ENCODE measurements around the gene GLYR1. TPM values are rescaled to one million over a fixed set of nuclear protein-coding genes. Genes with fewer than 3 reads are reported as not detected.

GLYR1 gene
- total RNA-seq, 4 donors from 2014 or later, result 86.0 to 129 (median 97.0) TPM

GRCh38 chr16:4880006-4880580, 33.0 kb upstream of the GLYR1 start:
- H3K4me3 ChIP-seq, result no peak overlapping the region
- H3K27me3 ChIP-seq, result no peaks in the 10 kb centered on the region
- H3K4me1 ChIP-seq, result peaks cover 0 to 22% (median 0%) of the 10 kb centered on the region in 3 donors
- H3K9me3 ChIP-seq, result no peaks in the 10 kb centered on the region
- WGBS, 2 donors (ENCODE audit: low coverage in 1 of 2), result 92 to 100% methylated on average over 1 to 2 of the region's 17 CpGs
- ATAC-seq, result no peak
- H3K36me3 ChIP-seq, result peaks cover 0 to 98% of the 10 kb centered on the region in 2 donors
- no peak for TF ChIP-seq CTCF (IDR thresholded peaks at IDR 0.05)
- TF ChIP-seq POLR2A (IDR thresholded peaks at IDR 0.05), result no peak
- no peak for TF ChIP-seq EP300 (IDR thresholded peaks at IDR 0.05)
- no peak for TF ChIP-seq POLR2AphosphoS5 (IDR thresholded peaks at IDR 0.05)
- no peak overlapping the region for H3K27ac ChIP-seq

GRCh38 chr16:4879049-4879448, 32.0 kb upstream of the GLYR1 start:
- TF ChIP-seq POLR2A (IDR thresholded peaks at IDR 0.05) (no peak), CTCF (IDR thresholded peaks at IDR 0.05) (no peak), EP300 (IDR thresholded peaks at IDR 0.05) (no peak)
- ATAC-seq, result no peak
- no peak overlapping the region for H3K27ac ChIP-seq
- H3K9me3 ChIP-seq, result no peaks in the 10 kb centered on the region
- WGBS, 2 donors (ENCODE audit: low coverage in 1 of 2), result 63 to 72% methylated on average over 4 of the region's 4 CpGs
- H3K36me3 ChIP-seq, result peaks cover 0 to 98% of the 10 kb centered on the region in 2 donors
- no peak overlapping the region for H3K4me3 ChIP-seq
- peaks cover 0 to 22% (median 0%) of the 10 kb centered on the region in 3 donors for H3K4me1 ChIP-seq
- H3K27me3 ChIP-seq, result no peaks in the 10 kb centered on the region

GRCh38 chr16:4877380-4877685, 30.2 kb upstream of the GLYR1 start:
- H3K27ac ChIP-seq, result no peak overlapping the region
- WGBS, 2 donors (ENCODE audit: low coverage in 1 of 2), result 100% methylated on average over 1 of the region's 14 CpGs; no CpG with 5 or more reads in 1 of the 2 donors
- H3K4me3 ChIP-seq, result no peak overlapping the region
- no peaks in the 10 kb centered on the region for H3K27me3 ChIP-seq
- H3K36me3 ChIP-seq, result peaks cover 0 to 99% of the 10 kb centered on the region in 2 donors
- ATAC-seq, result no peak
- peaks cover 0 to 11% (median 0%) of the 10 kb centered on the region in 3 donors for H3K4me1 ChIP-seq
- TF ChIP-seq POLR2AphosphoS5 (IDR thresholded peaks at IDR 0.05), result no peak
- TF ChIP-seq CTCF (IDR thresholded peaks at IDR 0.05), result no peak
- TF ChIP-seq EP300 (IDR thresholded peaks at IDR 0.05), result no peak
- no peak for TF ChIP-seq POLR2A (IDR thresholded peaks at IDR 0.05)
- no peaks in the 10 kb centered on the region for H3K9me3 ChIP-seq

GRCh38 chr16:4876646-4877379, 29.7 kb upstream of the GLYR1 start:
- no peaks in the 10 kb centered on the region for H3K9me3 ChIP-seq
- WGBS, 2 donors (ENCODE audit: low coverage in 1 of 2), result 40 to 88% methylated on average over 1 to 9 of the region's 11 CpGs
- H3K4me1 ChIP-seq, result peaks cover 0 to 6% (median 0%) of the 10 kb centered on the region in 3 donors
- no peak for ATAC-seq
- H3K27me3 ChIP-seq, result no peaks in the 10 kb centered on the region
- no peak for TF ChIP-seq POLR2A (IDR thresholded peaks at IDR 0.05)
- no peak for TF ChIP-seq EP300 (IDR thresholded peaks at IDR 0.05)
- TF ChIP-seq POLR2AphosphoS5 (IDR thresholded peaks at IDR 0.05), result no peak
- TF ChIP-seq CTCF (IDR thresholded peaks at IDR 0.05), result no peak
- H3K36me3 ChIP-seq, result peaks cover 0 to 100% of the 10 kb centered on the region in 2 donors
- no peak overlapping the region for H3K4me3 ChIP-seq
- no peak overlapping the region for H3K27ac ChIP-seq

GRCh38 chr16:4874666-4875065, 27.6 kb upstream of the GLYR1 start:
- Histone ChIP-seq H3K9me3 (no peaks in the 10 kb centered on the region), H3K4me1 (no peaks in the 10 kb centered on the region), H3K27ac (no peak overlapping the region), H3K4me3 (no peak overlapping the region), H3K27me3 (no peaks in the 10 kb centered on the region), H3K36me3 (peaks cover 0 to 100% of the 10 kb centered on the region in 2 donors)
- no peak for ATAC-seq
- TF ChIP-seq CTCF (IDR thresholded peaks at IDR 0.05) (no peak), POLR2AphosphoS5 (IDR thresholded peaks at IDR 0.05) (no peak), POLR2A (IDR thresholded peaks at IDR 0.05) (no peak), EP300 (IDR thresholded peaks at IDR 0.05) (no peak)
- WGBS, 2 donors (ENCODE audit: low coverage in 1 of 2), result 87 to 100% methylated on average over 3 to 4 of the region's 8 CpGs

All from gastroesophageal sphincter (tissue), 4 donors.